PFSK-1 (cell line): ENCODE measurements around the gene CHRM2.

Experiments used
- POLR2AphosphoS5 ChIP-seq: IDR thresholded peaks from 2 replicates; pipeline ENCODE4 v1.6.1; 2012; ENCODE audit warnings: low read depth, mild to moderate bottlenecking, control low read depth, low read length, moderate library complexity
- REST ChIP-seq, 2 experiments: IDR thresholded peaks; 2 replicates each; pipeline versions ENCODE4 v1.6.1 to v1.8.0; 2011 to 2012; ENCODE audit warnings: low read depth in 2 of 2, low read length in 2 of 2, control low read depth in 1 of 2, inconsistent platforms in 1 of 2, mild to moderate bottlenecking in 1 of 2, moderate library complexity in 1 of 2; ENCODE audit not compliant: insufficient read depth in 1 of 2
- SIN3A ChIP-seq: IDR thresholded peaks from 2 replicates; pipeline ENCODE4 v1.6.1; 2012; ENCODE audit warnings: mild to moderate bottlenecking, low read length, moderate library complexity, borderline replicate concordance; ENCODE audit not compliant: insufficient read depth

- TF ChIP-seq POLR2AphosphoS5 = no peak
- TF ChIP-seq REST (IDR thresholded peaks at IDR 0.05; ENCODE audit: insufficient read depth in 1 of 2, low read depth in 2 of 2, low read length in 2 of 2) = no peak
- TF ChIP-seq SIN3A = no peak
These were observed 141.0 kb downstream of the CHRM2 start for GRCh38 chr7:137009404-137009803.
